ENCODE data around the gene KCTD8.
"Not testable (repeated sequence)": the region's sequence is repeated elsewhere in the genome, so short reads cannot be mapped to it uniquely, and the experiment has no call there.

The KCTD8 gene

DNA sequence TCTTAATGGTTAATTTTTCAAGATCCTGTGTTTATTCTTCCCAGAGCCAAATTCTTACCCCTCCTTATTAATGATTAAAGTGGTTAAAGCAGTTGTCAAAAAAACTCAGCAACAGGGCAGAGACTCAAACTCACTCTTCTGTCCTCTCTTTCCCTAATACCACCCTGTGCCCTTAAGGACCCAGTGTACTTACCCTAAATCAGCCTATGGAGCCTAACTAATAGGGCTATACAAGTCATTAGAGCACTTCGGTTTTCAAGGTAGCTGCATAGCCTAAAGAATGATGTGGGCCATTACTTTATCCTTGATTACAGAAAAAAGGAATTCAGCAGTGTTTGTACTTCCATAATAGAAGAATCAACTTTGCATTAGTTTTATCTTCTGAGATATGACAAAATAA lies 216.3 kb downstream of the KCTD8 start:
- H3K27me3 ChIP-seq (ENCODE audit: control insufficient read depth in 5 of 5, insufficient read depth in 4 of 5, low read length in 5 of 5): no peaks in the 10 kb centered on the region
- no peak overlapping the region for H3K27ac ChIP-seq (ENCODE audit: low read depth, low read length)
- H3K9me3 ChIP-seq (ENCODE audit: control insufficient read depth in 5 of 5, low read length in 5 of 5): no peaks in the 10 kb centered on the region
- no peaks in the 10 kb centered on the region for H3K4me1 ChIP-seq (ENCODE audit: control insufficient read depth in 5 of 5, insufficient read depth in 5 of 5, low read length in 5 of 5)
- H3K4me3 ChIP-seq (ENCODE audit: low read depth in 1 of 5, low read length in 5 of 5): no peak overlapping the region
- H3K36me3 ChIP-seq (ENCODE audit: control insufficient read depth in 5 of 5, insufficient read depth in 5 of 5, low read length in 5 of 5): no peaks in the 10 kb centered on the region
- no peak overlapping the region for H3K9ac ChIP-seq (ENCODE audit: low read length in 5 of 5)

DNA sequence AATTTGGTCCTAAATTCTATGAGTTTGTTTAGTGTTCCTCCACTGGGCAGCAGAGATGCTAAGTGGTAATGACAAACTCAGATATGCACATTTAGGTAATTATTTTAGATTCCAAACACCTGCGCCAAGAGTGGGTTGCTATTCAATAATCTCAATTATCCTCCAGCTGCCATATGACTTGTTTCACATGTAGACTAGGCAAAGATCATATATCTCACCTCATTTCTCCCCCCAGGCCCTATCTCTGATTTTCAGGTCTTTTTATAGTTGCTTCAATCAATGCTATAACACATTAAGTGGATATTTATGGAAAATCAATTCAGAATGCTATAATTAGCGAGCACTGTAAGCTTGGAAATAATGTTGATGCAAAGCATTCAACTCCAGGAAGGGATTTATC lies 217.6 kb downstream of the KCTD8 start:
- Histone ChIP-seq H3K27me3 (ENCODE audit: control insufficient read depth in 5 of 5, insufficient read depth in 4 of 5, low read length in 5 of 5) (no peaks in the 10 kb centered on the region), H3K27ac (ENCODE audit: low read depth, low read length) (no peak overlapping the region), H3K9ac (ENCODE audit: low read length in 5 of 5) (no peak overlapping the region), H3K4me1 (ENCODE audit: control insufficient read depth in 5 of 5, insufficient read depth in 5 of 5, low read length in 5 of 5) (no peaks in the 10 kb centered on the region), H3K36me3 (ENCODE audit: control insufficient read depth in 5 of 5, insufficient read depth in 5 of 5, low read length in 5 of 5) (no peaks in the 10 kb centered on the region), H3K4me3 (ENCODE audit: low read depth in 1 of 5, low read length in 5 of 5) (no peak overlapping the region), H3K9me3 (ENCODE audit: control insufficient read depth in 5 of 5, low read length in 5 of 5) (peaks cover 0 to 2% (median 0%) of the 10 kb centered on the region in 5 donors)

DNA sequence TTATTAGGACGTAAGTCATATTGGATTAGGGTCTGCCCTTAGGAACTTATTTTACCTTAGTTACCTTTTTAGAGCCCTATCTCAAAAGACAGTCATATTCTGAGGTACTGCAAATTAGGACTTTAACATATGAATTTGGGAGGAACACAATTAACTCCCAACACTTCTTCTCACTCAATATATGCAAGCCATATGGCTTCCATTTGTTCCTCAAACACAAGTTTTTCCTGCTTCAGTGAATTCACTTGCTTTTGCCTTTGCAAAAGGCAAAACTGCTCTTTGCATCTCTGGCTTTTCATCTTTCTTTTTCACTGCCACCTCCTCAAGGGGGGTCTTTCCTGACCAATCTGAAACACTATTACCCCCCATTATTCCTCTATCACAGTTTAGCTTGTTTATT lies 220.3 kb downstream of the KCTD8 start:
- peaks cover 0 to 3% (median 0%) of the 10 kb centered on the region in 5 donors for H3K9me3 ChIP-seq (ENCODE audit: control insufficient read depth in 5 of 5, low read length in 5 of 5)
- no peak overlapping the region for H3K4me3 ChIP-seq (ENCODE audit: low read depth in 1 of 5, low read length in 5 of 5)
- H3K4me1 ChIP-seq (ENCODE audit: control insufficient read depth in 5 of 5, insufficient read depth in 5 of 5, low read length in 5 of 5): no peaks in the 10 kb centered on the region
- no peak overlapping the region for H3K27ac ChIP-seq (ENCODE audit: low read depth, low read length)
- H3K9ac ChIP-seq (ENCODE audit: low read length in 5 of 5): no peak overlapping the region
- no peaks in the 10 kb centered on the region for H3K27me3 ChIP-seq (ENCODE audit: control insufficient read depth in 5 of 5, insufficient read depth in 4 of 5, low read length in 5 of 5)
- no peaks in the 10 kb centered on the region for H3K36me3 ChIP-seq (ENCODE audit: control insufficient read depth in 5 of 5, insufficient read depth in 5 of 5, low read length in 5 of 5)

DNA sequence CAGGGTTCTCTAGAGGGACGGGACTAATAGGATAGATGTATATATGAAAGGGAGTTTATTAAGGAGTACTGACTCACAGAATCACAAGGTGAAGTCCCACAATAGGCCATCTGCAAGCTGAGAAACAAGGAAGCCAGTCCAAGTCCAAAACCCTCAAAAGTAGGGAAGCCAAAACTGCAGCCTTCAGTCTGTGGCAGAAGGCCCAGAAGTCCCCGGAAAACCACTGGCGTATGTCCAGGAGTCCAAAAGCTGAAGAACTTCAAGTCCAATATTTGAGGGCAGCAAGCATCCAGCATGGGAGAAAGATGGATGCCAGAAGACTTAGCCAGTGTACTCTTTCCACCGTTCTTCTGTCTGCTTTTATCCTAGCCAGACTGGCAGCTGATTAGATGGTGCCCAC lies 227.2 kb downstream of the KCTD8 start:
- H3K4me1 ChIP-seq (ENCODE audit: control insufficient read depth in 5 of 5, insufficient read depth in 5 of 5, low read length in 5 of 5): no peaks in the 10 kb centered on the region
- H3K4me3 ChIP-seq (ENCODE audit: low read depth in 1 of 5, low read length in 5 of 5): no peak overlapping the region
- no peaks in the 10 kb centered on the region for H3K27me3 ChIP-seq (ENCODE audit: control insufficient read depth in 5 of 5, insufficient read depth in 4 of 5, low read length in 5 of 5)
- H3K36me3 ChIP-seq (ENCODE audit: control insufficient read depth in 5 of 5, insufficient read depth in 5 of 5, low read length in 5 of 5): no peaks in the 10 kb centered on the region
- H3K9ac ChIP-seq (ENCODE audit: low read length in 5 of 5): no peak overlapping the region
- no peak overlapping the region for H3K27ac ChIP-seq (ENCODE audit: low read depth, low read length)
- peaks cover 0 to 3% (median 0%) of the 10 kb centered on the region in 5 donors for H3K9me3 ChIP-seq (ENCODE audit: control insufficient read depth in 5 of 5, low read length in 5 of 5)

DNA sequence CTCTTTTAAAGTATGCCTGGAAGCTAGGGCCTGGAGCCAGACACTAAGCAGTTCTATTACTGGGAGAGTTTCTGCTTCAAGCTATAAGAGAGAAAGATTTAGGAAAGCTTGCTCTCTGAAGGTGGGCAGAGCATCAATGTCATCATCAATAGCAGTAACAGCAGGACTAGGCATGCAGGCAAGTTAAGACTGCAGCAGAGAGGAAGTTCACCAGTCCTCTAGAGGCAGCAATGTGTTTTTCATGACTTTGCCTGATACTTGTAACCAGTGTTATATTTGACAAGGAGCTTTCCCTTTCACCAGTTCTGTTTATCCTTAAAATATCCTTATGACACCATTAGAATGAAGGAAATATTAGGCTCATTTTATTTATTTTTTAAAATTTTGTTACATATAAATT lies 237.9 kb downstream of the KCTD8 start:
- Histone ChIP-seq H3K4me1 (ENCODE audit: control insufficient read depth in 5 of 5, insufficient read depth in 5 of 5, low read length in 5 of 5) (no peaks in the 10 kb centered on the region), H3K27me3 (ENCODE audit: control insufficient read depth in 5 of 5, insufficient read depth in 4 of 5, low read length in 5 of 5) (no peaks in the 10 kb centered on the region), H3K4me3 (ENCODE audit: low read depth in 1 of 5, low read length in 5 of 5) (no peak overlapping the region), H3K36me3 (ENCODE audit: control insufficient read depth in 5 of 5, insufficient read depth in 5 of 5, low read length in 5 of 5) (no peaks in the 10 kb centered on the region), H3K9me3 (ENCODE audit: control insufficient read depth in 5 of 5, low read length in 5 of 5) (no peaks in the 10 kb centered on the region), H3K9ac (ENCODE audit: low read length in 5 of 5) (no peak overlapping the region), H3K27ac (ENCODE audit: low read depth, low read length) (no peak overlapping the region)

DNA sequence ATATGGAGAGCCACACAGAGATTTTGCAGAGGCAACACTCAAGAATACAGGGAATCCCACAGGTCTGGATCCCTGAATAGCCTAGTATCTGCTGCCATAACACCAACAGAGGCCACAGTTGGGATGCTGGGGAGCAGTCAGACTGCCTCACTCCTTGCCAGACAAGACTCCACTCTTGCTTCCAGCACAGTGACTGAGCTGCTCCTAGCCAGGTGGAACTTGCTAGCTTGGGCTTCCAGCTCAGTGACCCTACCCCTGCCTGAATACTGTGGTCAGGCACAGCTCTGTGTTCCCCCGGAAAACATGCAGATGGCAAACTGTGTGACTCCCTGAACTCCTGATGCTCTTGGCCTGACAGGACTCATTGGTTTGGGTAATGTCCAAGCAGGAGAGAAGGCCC lies 251.8 kb downstream of the KCTD8 start:
- Histone ChIP-seq H3K27ac (ENCODE audit: low read depth, low read length) (no peak overlapping the region), H3K9me3 (ENCODE audit: control insufficient read depth in 5 of 5, low read length in 5 of 5) (peaks cover 0 to 7% (median 2%) of the 10 kb centered on the region in 5 donors), H3K27me3 (ENCODE audit: control insufficient read depth in 5 of 5, insufficient read depth in 4 of 5, low read length in 5 of 5) (no peaks in the 10 kb centered on the region), H3K4me1 (ENCODE audit: control insufficient read depth in 5 of 5, insufficient read depth in 5 of 5, low read length in 5 of 5) (no peaks in the 10 kb centered on the region), H3K4me3 (ENCODE audit: low read depth in 1 of 5, low read length in 5 of 5) (no peak overlapping the region), H3K9ac (ENCODE audit: low read length in 5 of 5) (no peak overlapping the region), H3K36me3 (ENCODE audit: control insufficient read depth in 5 of 5, insufficient read depth in 5 of 5, low read length in 5 of 5) (no peaks in the 10 kb centered on the region)

DNA sequence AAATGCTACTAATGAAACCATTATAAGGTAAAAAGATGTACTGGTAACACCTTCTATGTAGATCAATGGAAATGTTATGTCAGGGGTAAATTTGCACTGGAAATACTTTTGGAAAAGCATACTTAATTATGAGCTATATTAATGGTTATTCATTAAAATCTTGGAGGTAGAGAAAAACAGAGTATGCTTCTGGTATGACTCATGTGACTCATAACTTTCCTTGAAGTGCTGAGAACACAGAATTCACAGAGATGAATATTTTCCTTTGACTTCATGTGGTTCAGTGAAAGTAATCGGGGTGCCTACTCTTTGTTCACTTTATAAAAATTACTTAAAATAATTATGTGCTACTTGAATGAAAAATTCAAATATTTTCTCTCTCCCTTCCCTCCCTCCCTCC lies 254.2 kb downstream of the KCTD8 start:
- no peak overlapping the region for H3K9ac ChIP-seq (ENCODE audit: low read length in 5 of 5)
- H3K27ac ChIP-seq (ENCODE audit: low read depth, low read length): no peak overlapping the region
- no peaks in the 10 kb centered on the region for H3K27me3 ChIP-seq (ENCODE audit: control insufficient read depth in 5 of 5, insufficient read depth in 4 of 5, low read length in 5 of 5)
- H3K4me3 ChIP-seq (ENCODE audit: low read depth in 1 of 5, low read length in 5 of 5): no peak overlapping the region
- H3K9me3 ChIP-seq (ENCODE audit: control insufficient read depth in 5 of 5, low read length in 5 of 5): peaks cover 0 to 7% (median 2%) of the 10 kb centered on the region in 5 donors
- no peaks in the 10 kb centered on the region for H3K4me1 ChIP-seq (ENCODE audit: control insufficient read depth in 5 of 5, insufficient read depth in 5 of 5, low read length in 5 of 5)
- no peaks in the 10 kb centered on the region for H3K36me3 ChIP-seq (ENCODE audit: control insufficient read depth in 5 of 5, insufficient read depth in 5 of 5, low read length in 5 of 5)

DNA sequence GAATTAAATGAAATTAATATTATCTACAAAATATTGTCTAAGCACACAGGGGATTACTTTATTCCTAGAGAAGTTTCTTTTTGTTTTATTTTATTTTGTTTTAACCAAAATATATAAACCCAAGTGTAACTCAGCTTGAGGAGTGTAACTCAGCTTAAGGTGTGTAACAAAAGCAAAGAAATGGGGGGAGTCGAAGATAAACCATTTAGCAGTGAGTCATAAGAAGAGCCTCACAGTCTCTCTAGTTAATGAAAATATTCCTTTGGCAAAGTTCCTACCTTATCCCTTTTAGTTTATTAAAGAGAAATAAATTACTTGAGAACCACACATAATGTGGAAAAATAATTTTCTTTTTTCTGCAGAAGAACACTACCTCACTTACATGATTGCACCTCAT lies 261.8 kb downstream of the KCTD8 start:
- no peak overlapping the region for H3K9ac ChIP-seq (ENCODE audit: low read length in 5 of 5)
- no peaks in the 10 kb centered on the region for H3K9me3 ChIP-seq (ENCODE audit: control insufficient read depth in 5 of 5, low read length in 5 of 5)
- no peak overlapping the region for H3K27ac ChIP-seq (ENCODE audit: low read depth, low read length)
- no peaks in the 10 kb centered on the region for H3K4me1 ChIP-seq (ENCODE audit: control insufficient read depth in 5 of 5, insufficient read depth in 5 of 5, low read length in 5 of 5)
- no peaks in the 10 kb centered on the region for H3K27me3 ChIP-seq (ENCODE audit: control insufficient read depth in 5 of 5, insufficient read depth in 4 of 5, low read length in 5 of 5)
- no peaks in the 10 kb centered on the region for H3K36me3 ChIP-seq (ENCODE audit: control insufficient read depth in 5 of 5, insufficient read depth in 5 of 5, low read length in 5 of 5)
- no peak overlapping the region for H3K4me3 ChIP-seq (ENCODE audit: low read depth in 1 of 5, low read length in 5 of 5)

DNA sequence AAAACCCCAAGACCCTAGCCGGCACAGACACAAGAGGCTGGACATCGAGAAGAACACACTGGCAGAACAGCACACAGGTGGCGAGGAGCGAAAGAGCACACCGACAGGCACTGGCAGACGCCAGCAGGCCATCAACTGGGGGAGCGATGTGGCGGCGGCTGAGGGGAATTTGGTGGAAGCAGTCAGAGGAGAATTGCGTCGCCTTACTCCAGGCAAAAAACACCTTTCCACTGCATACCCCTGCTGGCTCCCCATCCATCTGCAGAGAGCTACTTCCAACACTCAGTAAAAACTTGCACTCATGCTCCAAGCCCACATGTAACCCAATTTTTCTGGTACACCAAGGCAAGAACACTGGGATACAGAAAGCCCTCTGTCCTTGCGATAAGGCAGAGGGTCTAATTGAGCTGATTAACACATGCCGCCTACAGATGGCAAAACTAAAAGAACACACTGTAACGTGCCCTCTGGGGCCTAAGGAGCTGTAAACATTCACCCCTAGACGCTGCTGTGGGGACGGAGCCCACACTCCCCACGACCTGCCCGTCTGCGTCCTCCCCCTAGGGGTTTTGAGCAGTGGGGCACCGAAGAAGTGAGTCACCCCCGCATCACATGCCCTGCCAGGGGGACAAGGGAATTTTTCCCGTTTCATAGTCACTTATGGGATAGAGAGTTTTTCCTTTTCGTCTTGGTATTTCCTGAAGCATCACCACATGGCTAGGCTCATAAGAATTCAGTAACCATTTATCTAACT lies 262.3 kb downstream of the KCTD8 start:
- no peak overlapping the region for H3K4me3 ChIP-seq (ENCODE audit: low read depth in 1 of 5, low read length in 5 of 5)
- no peaks in the 10 kb centered on the region for H3K4me1 ChIP-seq (ENCODE audit: control insufficient read depth in 5 of 5, insufficient read depth in 5 of 5, low read length in 5 of 5)
- no peak overlapping the region for H3K9ac ChIP-seq (ENCODE audit: low read length in 5 of 5)
- no peak overlapping the region for H3K27ac ChIP-seq (ENCODE audit: low read depth, low read length)
- no peaks in the 10 kb centered on the region for H3K36me3 ChIP-seq (ENCODE audit: control insufficient read depth in 5 of 5, insufficient read depth in 5 of 5, low read length in 5 of 5)
- no peaks in the 10 kb centered on the region for H3K27me3 ChIP-seq (ENCODE audit: control insufficient read depth in 5 of 5, insufficient read depth in 4 of 5, low read length in 5 of 5)
- no peaks in the 10 kb centered on the region for H3K9me3 ChIP-seq (ENCODE audit: control insufficient read depth in 5 of 5, low read length in 5 of 5)

DNA sequence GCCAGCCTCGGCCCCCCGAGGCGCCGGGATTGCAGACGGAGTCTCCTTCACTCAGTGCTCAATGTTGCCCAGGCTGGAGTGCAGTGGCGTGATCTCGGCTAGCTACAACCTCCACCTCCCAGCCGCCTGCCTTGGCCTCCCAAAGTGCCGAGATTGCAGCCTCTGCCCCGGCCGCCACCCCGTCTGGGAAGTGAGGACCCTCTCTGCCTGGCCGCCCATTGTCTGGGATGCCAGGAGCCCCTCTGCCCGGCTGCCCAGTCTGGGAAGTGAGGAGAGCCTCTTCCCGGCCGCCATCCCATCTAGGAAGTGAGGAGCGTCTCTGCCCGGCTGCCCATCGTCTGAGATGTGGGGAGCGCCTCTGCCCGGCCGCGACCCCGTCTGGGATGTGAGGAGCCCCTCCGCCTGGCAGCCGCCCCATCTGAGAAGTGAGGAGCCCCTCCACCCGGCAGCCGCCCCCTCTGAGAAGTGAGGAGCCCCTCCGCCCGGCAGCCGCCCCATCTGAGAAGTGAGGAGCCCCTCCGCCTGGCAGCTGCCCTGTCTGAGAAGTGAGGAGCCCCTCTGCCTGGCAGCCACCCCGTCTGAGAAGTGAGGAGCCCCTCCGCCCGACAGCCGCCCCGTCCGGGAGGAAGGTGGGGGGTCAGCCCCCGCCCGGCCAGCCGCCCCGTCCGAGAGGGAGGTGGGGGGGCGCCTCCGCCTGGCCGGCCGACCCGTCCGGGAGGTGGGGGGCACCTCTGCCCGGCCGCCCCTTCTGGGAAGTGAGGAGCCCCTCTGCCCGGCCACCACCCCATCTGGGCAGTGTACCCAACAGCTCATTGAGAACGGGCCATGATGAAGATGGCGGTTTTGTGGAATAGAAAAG lies 266.9 kb downstream of the KCTD8 start:
- H3K27ac ChIP-seq (ENCODE audit: low read depth, low read length); H3K27me3 ChIP-seq (ENCODE audit: control insufficient read depth in 5 of 5, insufficient read depth in 4 of 5, low read length in 5 of 5); H3K36me3 ChIP-seq (ENCODE audit: control insufficient read depth in 5 of 5, insufficient read depth in 5 of 5, low read length in 5 of 5); H3K9me3 ChIP-seq (ENCODE audit: control insufficient read depth in 5 of 5, low read length in 5 of 5); H3K4me3 ChIP-seq (ENCODE audit: low read depth in 1 of 5, low read length in 5 of 5); H3K9ac ChIP-seq (ENCODE audit: low read length in 5 of 5); H3K4me1 ChIP-seq (ENCODE audit: control insufficient read depth in 5 of 5, insufficient read depth in 5 of 5, low read length in 5 of 5): not testable (repeated sequence)
